MM.1S (cell line): ENCODE results near the gene TUNAR.

ENCODE experiments used
- DNase-seq: peaks from one replicate; pipeline ENCODE4 v3.0.0-alpha.2; 2015
- H2AFZ ChIP-seq: fragments of 300-600 bp; sonication (generic); 2 replicates; pipeline ENCODE4 v1.6.0; 2016; ENCODE audit warnings: antibody characterized with exemption, low read length
- H3F3A ChIP-seq: fragments of 300-600 bp; sonication (generic); 2 replicates; pipeline ENCODE4 v1.6.1; 2016; ENCODE audit warnings: mild to moderate bottlenecking, antibody characterized with exemption, low read length, moderate library complexity, mixed read lengths; ENCODE audit not compliant: insufficient read depth
- H3K27ac ChIP-seq: fragments of 300-600 bp; sonication (generic); 2 replicates; pipeline ENCODE4 v1.5.1; 2016; ENCODE audit warnings: mild to moderate bottlenecking, low read length
- H3K27me3 ChIP-seq: fragments of 300-600 bp; sonication (generic); replicated peaks from 2 replicates; pipeline ENCODE4 v1.6.0; 2016; ENCODE audit warnings: low read length; ENCODE audit not compliant: insufficient read depth
- H3K36me3 ChIP-seq: fragments of 300-600 bp; sonication (generic); replicated peaks from 2 replicates; pipeline ENCODE4 v1.6.1; 2016; ENCODE audit warnings: mild to moderate bottlenecking, low read length, mixed read lengths; ENCODE audit not compliant: insufficient read depth
- H3K4me1 ChIP-seq: fragments of 300-600 bp; sonication (generic); 2 replicates; pipeline ENCODE4 v1.6.1; 2016; ENCODE audit warnings: low read length, mixed read lengths
- H3K4me2 ChIP-seq: fragments of 300-600 bp; sonication (generic); 2 replicates; pipeline ENCODE4 v1.6.0; 2016; ENCODE audit warnings: low read depth, low read length
- H3K4me3 ChIP-seq: fragments of 300-600 bp; sonication (generic); 2 replicates; pipeline ENCODE4 v1.5.1; 2016; ENCODE audit warnings: low read length, mixed read lengths
- H3K79me2 ChIP-seq: fragments of 300-600 bp; sonication (generic); 2 replicates; pipeline ENCODE4 v1.6.1; 2016; ENCODE audit warnings: mixed run types, low read length, mixed read lengths
- H3K9ac ChIP-seq: fragments of 300-600 bp; sonication (generic); 2 replicates; pipeline ENCODE4 v1.6.1; 2016; ENCODE audit warnings: low read length, mixed read lengths
- H3K9me2 ChIP-seq: fragments of 300-600 bp; sonication (generic); replicated peaks from 2 replicates; pipeline ENCODE4 v1.6.1; 2016; ENCODE audit warnings: mild to moderate bottlenecking, low read length, mixed read lengths; ENCODE audit not compliant: insufficient read depth
- H3K9me3 ChIP-seq: fragments of 300-600 bp; sonication (generic); replicated peaks from 2 replicates; pipeline ENCODE4 v1.6.1; 2016; ENCODE audit warnings: mild to moderate bottlenecking, low read length, mixed read lengths; ENCODE audit not compliant: insufficient read depth
- H4K20me1 ChIP-seq: fragments of 300-600 bp; sonication (generic); 2 replicates; pipeline ENCODE4 v1.6.1; 2016; ENCODE audit warnings: mild to moderate bottlenecking, low read length, moderate library complexity, mixed read lengths; ENCODE audit not compliant: insufficient read depth
- CTCF ChIP-seq: fragments of 300-600 bp; sonication (generic); IDR thresholded peaks from 2 replicates; pipeline ENCODE4 v1.5.1; 2016; ENCODE audit warnings: antibody characterized with exemption, low read length, mixed read lengths
- EZH2 ChIP-seq: fragments of 300-600 bp; sonication (generic); optimal IDR thresholded peaks from 2 replicates; pipeline ENCODE3; 2017; ENCODE audit warnings: low read depth, mild to moderate bottlenecking, antibody characterized with exemption, low read length, mixed read lengths
- EZH2phosphoT487 ChIP-seq: fragments of 300-600 bp; sonication (generic); IDR thresholded peaks from 2 replicates; pipeline ENCODE4 v1.6.1; 2018; ENCODE audit warnings: antibody characterized with exemption, low read length

TUNAR gene

GRCh38 chr14:95944462-95944861, 67.8 kb downstream of the TUNAR start:
- H3K9me3 ChIP-seq = no peaks in the 10 kb centered on the region
- TF ChIP-seq CTCF (no peak), EZH2phosphoT487 (no peak), EZH2 (no peak)
- H3K9ac ChIP-seq = no peak overlapping the region
- no peak overlapping the region for H3K4me3 ChIP-seq
- H3K36me3 ChIP-seq = no peaks in the 10 kb centered on the region
- no peaks in the 10 kb centered on the region for H3K79me2 ChIP-seq
- no peak overlapping the region for H2AFZ ChIP-seq
- no peaks in the 10 kb centered on the region for H4K20me1 ChIP-seq
- no peaks in the 10 kb centered on the region for H3F3A ChIP-seq
- H3K4me2 ChIP-seq = no peak overlapping the region
- no peaks in the 10 kb centered on the region for H3K9me2 ChIP-seq
- H3K27me3 ChIP-seq = no peaks in the 10 kb centered on the region
- no peak overlapping the region for H3K27ac ChIP-seq
- no peak for DNase-seq
- H3K4me1 ChIP-seq = no peaks in the 10 kb centered on the region

- Histone ChIP-seq H3K9ac (no peak overlapping the region), H3F3A (no peaks in the 10 kb centered on the region), H3K36me3 (no peaks in the 10 kb centered on the region), H3K4me3 (no peak overlapping the region), H3K4me1 (no peaks in the 10 kb centered on the region), H3K79me2 (no peaks in the 10 kb centered on the region), H3K9me2 (no peaks in the 10 kb centered on the region), H3K9me3 (no peaks in the 10 kb centered on the region), H3K27ac (no peak overlapping the region), H3K27me3 (no peaks in the 10 kb centered on the region), H3K4me2 (no peak overlapping the region), H4K20me1 (no peaks in the 10 kb centered on the region), H2AFZ (no peak overlapping the region)
- DNase-seq = no peak
- no peak for TF ChIP-seq EZH2phosphoT487
- no peak for TF ChIP-seq CTCF
- TF ChIP-seq EZH2 = no peak
Observed at GRCh38 chr14:95946867-95947266, 70.2 kb downstream of the TUNAR start.

GRCh38 chr14:95948558-95948981, 71.9 kb downstream of the TUNAR start:
- no peaks in the 10 kb centered on the region for H3K27me3 ChIP-seq
- no peaks in the 10 kb centered on the region for H3F3A ChIP-seq
- H3K4me2 ChIP-seq = no peak overlapping the region
- no peak overlapping the region for H3K27ac ChIP-seq
- H3K9me2 ChIP-seq = no peaks in the 10 kb centered on the region
- no peaks in the 10 kb centered on the region for H3K9me3 ChIP-seq
- no peak for DNase-seq
- no peak overlapping the region for H3K4me3 ChIP-seq
- no peak overlapping the region for H2AFZ ChIP-seq
- H4K20me1 ChIP-seq = no peaks in the 10 kb centered on the region
- no peaks in the 10 kb centered on the region for H3K4me1 ChIP-seq
- H3K79me2 ChIP-seq = no peaks in the 10 kb centered on the region
- H3K36me3 ChIP-seq = no peaks in the 10 kb centered on the region
- TF ChIP-seq EZH2phosphoT487 (no peak), EZH2 (no peak), CTCF (no peak)
- no peak overlapping the region for H3K9ac ChIP-seq
